ENCODE data around the gene TBX15.
"Not testable (repeated sequence)": the region's sequence is repeated elsewhere in the genome, so short reads cannot be mapped to it uniquely, and the experiment has no call there.

TBX15 gene

DNA sequence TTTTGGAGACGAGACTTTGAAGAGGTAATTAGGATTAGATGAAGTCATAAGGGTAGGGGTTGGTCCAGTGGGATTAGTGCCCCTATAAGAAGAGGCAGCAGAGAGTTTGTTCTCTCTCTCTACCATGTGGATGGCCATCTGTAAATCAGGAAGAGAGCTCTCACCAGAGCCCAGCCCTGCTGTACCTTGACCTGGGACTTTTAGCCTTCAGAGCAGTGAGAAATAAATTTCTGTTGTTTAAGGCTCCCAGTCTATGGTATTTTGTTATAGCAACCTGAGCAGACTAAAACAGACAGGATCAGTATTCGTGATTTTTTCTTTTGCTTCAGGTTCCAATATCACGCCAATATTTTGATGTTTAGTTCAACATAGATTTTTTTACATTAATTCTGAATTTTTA, 30.0 kb downstream of the TBX15 start:
- no peak for DNase-seq

DNA sequence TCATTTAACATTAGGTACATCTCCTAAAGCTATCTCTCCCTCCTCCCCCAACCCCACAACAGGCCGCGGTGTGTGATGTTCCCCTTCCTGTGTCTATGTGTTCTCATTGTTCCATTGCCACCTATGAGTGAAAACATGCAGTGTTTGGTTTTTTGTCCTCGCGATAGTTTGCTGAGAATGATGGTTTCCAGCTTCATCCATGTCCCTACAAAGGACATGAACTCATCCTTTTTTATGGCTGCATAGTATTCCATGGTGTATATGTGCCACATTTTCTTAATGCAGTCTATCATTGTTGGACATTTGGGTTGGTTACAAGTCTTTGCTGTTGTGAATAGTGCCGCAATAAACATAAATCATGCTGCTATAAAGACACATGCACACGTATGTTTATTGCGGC, 30.6 kb downstream of the TBX15 start:
- DNase-seq, result not testable (repeated sequence)

DNA sequence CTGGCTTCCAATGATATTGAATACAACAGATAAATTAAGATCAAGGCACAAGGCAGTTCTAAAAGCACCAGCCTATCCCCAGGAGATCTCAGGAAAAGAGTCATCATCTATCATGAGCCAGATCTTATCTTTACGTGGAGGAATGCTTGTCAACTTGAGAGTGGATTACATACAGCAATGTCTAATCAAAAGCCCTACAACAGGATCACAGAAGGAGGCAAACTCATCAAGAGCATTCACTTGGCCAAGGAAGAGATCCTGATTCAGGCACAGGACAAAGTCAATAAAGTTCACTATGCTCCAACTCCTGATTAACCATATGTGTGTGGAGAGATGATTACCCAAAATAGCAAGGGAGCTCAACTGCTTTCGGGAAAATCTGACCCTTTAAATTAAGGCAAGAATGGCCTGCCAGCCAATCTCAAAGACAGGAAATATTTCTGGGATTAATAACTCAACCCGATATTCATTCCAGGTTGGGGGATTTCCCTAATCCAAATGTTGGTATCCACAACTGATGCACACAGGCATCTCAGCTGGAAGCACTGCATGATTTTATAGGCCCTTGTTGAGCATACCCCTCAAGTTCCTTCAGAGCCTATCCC, 33.7 kb downstream of the TBX15 start:
- no peak for DNase-seq

DNA sequence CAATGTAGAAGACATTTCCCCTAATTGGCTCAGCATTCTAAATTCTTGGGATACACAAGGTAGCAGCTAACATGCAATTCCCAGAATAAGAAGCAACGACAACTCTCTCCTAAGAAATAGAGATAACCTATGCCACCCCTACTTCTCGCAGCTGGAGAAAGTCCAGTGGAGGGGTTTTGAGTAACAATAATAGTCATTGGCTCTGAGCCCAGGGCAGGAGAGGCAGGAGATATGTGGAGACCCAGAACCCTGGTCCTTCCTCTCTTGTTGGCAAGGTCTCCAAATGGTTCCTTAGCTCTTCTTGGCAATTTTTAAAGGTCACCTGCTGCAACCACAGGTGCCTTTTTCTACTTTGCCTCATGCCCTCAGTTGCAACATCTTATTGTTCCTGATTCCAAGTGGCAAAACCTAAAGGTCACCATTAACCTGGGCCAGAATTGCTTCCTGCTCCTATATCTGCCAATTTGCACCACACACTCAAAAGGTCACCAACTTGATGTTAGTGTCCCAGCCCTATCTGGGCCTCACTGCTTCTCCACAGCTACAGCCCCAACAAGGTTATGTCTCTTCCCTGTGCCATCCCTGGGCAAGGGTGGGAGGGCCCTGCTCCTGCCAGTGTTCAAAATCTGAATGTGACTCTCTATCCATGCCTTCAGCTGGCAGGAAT, 36.7 kb downstream of the TBX15 start:
- DNase-seq, result no peak

DNA sequence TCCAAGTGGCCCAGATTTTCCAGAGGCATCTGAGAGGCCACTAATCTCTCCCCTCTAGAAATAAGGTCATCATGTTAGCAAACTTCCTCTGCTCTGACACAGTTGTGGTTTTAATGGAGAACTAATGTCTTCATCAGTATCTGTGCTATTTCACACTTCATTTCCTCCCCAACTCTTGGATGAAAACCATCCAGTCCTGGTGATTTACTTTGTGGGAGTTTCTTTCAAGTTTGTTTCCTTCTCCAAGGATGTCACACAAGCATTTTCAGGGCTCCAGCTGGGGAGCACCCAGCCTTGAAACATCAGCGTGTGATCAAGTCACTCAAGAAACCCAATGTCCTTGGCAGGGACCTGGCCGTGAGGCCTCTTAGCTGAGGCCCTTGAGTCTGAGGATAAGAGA, 38.8 kb downstream of the TBX15 start:
- peak; percentile 34 for DNase-seq

DNA sequence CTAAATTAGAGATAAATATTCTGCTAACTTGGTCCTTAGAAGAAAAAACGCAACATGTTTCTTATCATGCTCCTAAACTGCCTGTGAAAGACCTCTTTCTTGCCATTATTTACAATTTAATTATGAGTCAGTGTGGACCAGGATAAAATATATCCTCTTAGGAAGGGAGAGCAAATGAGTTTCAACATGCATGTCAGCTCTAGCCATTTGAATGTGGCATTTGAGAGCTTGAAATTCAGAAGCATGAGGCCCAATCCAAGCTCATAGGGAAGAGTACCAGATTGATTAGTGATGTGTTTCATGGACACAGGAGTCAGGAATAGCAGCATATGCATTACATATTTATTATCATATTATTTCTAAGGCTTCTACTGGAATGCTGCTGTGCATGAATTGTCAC, 39.3 kb downstream of the TBX15 start:
- no peak for DNase-seq

DNA sequence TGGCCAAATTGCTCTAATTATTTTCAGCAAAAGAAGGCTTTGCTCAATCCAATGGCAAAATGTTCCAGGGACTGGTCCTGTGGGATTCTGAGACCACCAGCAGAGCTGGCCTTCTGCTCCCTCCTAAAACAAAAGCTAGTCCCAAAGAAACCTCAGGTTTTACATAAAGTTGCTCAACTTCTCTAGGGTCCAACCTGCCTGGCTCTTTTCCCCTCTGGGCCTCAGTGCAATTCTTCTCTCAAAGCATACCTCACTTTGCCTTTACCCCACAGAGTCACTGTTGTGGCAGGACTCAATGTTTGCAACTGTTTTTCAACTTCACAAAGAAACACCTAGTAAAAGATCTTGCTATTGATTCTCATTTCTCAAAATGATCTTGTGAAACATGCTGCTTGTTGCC, 39.8 kb downstream of the TBX15 start:
- no peak for DNase-seq

DNA sequence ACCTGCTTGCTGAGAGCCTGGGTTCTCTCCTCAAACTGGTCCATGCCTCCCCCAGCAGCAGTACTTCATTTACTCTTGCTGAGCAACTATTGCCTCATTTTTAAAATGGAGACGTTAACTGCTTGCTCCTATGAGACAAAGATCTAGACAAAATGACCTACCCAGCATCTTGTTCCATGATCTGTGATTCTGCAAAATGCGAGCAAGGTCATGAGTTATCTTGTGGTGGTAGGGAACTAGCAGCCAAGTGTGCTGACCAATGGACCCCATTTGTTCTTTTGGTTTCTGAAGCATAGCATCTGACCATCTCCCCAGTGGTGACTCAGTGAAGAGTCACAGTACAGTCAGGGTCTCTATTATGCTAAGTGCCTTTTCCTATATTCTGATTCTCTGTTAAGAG, 40.4 kb downstream of the TBX15 start:
- DNase-seq, result no peak

DNA sequence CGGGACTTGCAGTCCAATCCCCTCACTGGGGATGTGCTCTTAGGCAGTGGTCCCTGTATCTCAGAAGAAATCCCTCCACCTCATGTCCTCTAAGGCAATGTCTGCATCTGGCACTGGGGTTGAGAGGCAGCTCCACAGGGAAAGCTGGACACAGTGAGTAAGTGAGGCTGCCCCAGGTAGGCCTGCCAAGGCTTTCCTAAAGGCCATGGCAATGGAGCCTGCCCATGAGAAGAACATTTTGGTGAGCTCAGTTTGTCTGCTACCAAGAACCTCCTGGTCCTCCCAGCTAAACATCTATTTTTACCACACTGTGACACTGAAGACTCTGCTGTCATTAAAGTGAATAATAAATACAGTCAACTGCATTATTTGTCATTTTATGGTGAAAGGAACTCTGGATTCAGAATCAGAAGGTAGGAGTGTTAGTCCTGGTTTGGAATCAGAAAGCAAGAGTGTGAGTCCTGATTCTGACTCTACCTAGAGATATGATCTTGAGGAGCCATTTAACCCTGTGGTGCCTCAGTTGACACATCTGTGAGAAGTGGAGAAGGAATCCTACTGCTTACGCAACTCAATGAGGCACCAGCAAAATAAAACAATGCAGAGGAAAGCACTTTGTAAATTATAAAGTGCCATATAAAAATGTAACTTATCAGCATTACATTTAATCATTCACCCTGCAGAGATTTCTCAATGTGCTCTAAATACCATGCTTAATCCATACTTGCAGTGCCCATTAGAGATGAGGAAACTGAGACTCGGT, 41.0 kb downstream of the TBX15 start:
- DNase-seq, result no peak

DNA sequence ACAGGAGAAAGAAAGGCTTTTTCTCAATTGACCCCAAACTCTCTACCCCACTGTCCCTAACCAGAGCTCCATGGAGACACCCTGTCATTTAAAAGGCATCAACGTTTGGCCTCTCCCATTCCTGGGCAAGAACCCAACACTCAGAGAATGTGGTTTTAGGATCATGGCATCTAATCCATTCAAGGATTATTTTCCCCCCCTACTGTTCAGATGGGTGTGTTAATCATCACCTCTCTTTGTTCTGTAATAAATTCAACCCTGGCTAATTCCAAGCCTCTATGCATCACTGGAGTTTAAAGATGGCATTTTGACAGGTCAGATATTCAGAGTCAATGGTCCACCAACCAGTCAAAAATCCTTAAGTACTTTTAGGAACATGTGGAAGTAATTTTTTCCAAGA, 42.7 kb downstream of the TBX15 start:
- DNase-seq, result no peak

DNA sequence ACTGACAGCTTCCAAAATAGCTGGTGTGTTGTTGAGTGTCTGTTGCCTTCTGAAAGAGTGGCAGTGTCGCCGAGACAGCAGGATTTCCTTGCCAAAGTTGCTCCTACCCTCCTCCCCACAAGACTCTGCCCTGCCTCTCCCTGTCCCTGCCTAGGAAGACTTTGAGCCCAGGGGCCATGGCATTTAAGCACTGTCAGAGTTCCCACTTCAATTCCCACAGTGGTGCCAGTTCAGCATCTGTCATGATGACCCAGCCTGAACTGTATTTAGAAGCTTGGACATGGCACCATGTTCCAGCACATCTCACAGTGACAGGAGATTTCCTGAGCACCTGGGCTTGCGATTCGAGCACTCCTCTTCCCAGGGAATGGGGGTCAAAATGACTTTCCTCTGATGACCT, 43.6 kb downstream of the TBX15 start:
- no peak for DNase-seq

DNA sequence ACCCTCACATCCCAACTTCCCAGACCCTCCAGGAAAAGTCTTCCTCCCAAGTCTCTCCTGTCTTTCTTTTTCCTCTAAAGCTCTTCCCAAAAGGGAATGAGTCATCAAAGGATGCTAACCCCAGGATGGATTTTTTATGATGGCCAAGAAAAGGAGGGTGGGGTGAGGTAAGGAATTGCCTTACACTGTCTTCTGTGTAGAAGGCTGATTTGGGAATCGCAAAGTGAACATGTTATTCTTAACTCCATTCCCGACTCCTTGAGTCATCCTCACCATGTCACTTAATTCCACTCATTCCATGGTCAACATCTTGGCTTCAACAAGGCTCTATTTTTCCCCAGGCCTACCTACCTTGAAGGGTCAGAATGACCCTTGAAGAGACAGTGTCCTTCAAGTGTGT, 44.0 kb downstream of the TBX15 start:
- DNase-seq, result no peak

DNA sequence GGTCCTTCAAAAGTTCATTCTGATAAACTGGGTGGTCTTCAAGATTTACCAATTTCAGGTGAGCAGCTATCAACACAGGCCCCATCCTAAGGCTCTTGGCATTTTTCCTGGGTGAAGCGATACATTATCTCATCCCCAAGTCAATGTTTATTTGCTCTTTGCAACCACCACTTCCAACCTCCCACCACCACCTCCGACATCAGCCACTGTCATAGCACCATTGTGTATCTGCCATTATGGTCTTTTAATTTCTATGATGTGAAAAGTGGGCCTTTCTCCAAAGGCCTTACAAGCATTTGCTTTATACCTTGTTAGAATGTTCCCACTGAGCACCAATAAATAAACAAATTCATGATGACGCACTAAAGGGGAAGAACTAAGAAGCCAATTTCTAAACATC, 47.2 kb downstream of the TBX15 start:
- no peak for DNase-seq

DNA sequence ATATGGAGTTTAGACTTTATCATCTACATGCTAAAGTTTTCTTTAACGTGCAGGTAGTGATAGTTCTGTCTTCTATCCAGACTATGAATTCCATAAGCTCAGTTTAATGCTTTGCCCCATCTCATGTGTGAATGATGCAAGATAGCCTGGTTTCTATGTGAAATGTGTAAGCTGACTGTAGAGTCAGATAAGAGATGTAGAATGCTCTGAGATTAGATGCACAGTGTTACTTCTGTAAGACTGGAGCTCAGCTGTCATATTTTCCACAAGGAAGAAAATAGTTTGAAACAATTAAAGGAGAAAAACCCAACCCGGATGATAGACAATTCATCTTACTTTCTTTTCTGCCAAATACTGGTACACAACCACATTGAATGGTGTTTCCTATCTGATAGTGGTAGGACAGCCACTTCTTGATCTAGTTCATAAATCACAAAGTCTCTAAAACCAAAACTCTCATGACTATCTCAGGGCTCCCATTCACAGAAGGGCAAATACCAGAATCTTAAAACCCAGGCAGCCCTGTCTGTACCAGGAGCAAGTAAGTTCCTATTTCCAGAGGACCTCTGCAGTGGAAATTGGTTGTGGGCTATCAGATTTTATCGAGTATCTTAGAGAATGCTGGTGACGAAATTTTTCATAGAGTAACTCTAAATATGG, 50.6 kb downstream of the TBX15 start:
- DNase-seq, result peak; percentile 76

DNA sequence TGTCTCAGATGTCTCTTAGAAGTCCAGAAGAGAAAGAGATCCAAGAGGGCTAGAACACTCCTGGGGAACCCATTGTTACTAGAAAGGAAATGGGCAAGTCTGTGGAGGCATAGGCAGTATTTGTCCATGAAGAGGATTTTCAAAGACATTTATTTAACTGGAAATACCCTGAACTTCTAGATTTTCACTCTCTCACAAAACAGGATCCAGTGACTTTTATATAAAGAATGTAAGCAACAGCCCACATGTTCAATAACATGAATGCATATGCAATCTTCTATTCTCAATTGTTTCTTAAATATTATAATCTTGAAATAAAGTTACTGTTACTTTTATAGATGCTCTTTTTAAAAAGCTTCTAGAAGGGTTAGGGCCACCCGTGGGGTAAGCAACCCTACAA, 53.4 kb downstream of the TBX15 start:
- DNase-seq, result no peak

DNA sequence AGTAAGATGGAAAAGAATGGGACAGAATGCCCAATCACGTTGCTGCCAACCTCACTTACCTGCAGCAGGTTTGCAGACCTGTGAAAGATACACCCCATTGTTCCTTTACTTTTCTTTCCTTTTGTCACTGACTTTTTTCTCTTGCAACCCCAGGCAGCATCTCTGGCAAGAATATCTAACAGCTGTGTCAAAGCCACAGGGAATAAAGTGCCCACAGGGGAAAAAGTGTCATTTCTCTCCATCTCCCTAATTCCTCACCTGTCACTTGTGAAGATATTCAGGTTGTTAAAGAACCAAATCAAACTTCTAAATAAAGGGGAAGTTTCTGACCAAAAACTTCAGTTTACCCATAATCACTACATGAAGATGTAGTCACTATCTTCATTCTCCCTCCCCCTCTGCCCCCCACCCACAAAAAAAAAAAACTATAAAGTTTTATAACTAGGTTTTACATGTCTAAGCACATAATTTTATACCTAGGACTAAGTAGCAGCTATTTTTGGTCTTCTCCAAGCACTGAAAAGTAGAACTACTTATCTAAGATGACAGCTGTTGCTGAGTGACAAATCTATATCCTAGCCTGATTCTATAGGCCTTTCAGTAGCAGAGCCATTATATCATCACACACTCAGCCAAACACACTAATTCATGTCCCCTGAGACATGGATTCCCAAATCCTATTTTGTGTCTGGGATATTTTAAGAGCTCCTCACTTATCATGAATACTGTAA, 54.9 kb downstream of the TBX15 start:
- peak; percentile 15 for DNase-seq

DNA sequence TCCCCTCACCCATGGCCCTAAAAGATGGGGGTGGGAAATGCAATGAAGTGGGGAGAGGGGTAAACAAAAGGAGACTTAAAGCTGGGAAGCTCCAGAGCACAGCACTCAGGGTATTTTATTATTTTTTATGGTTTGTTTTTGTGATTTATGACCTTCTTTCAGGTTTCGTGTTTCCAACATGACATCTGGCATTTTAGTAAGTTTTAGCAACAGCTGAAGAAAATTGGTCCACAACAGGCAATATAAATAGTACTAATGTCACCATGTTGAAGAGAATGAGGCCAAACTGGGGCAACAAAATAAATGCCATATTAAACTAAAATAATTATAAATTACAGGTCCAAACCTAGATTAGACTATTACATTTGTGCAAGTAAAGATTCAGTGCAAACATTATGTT, 56.3 kb downstream of the TBX15 start:
- DNase-seq, result no peak

DNA sequence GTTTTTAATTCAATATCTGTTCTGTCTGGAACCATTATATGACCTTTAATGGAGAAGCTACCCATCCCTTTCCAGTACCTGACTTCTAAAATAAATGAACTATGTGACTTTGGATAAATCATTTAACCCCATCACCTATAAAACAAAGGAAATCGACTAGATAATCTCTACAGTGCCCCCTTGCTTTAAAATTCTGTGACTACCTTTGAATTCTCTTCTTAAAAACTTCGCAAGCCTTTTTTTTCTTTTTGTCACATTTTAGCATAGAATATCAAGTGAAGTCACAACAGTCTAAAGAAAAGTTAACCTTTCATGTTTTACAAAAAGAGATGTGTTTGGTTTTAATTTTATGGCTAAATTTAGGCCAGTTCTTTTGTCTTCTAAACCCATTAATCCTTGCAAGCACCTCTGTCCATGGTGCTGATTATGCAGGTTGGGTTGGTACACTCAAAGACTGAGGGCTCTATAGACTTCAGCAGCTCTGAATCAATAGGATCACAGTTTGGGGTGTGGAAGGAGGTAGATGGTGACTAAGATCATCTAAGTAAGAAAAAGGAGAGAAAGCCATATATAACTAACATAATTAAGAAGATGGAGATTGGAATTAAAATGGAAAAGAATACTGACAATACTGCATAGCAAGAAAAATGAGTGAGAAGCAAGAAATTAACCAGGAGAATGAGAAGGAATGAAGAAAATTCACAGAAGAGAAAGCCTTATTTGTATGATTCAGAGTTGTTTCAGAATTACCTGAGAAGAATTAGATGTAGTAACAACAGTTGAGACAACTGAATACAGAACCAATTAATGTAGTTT, 59.2 kb downstream of the TBX15 start:
- peak; percentile 68 for DNase-seq

DNA sequence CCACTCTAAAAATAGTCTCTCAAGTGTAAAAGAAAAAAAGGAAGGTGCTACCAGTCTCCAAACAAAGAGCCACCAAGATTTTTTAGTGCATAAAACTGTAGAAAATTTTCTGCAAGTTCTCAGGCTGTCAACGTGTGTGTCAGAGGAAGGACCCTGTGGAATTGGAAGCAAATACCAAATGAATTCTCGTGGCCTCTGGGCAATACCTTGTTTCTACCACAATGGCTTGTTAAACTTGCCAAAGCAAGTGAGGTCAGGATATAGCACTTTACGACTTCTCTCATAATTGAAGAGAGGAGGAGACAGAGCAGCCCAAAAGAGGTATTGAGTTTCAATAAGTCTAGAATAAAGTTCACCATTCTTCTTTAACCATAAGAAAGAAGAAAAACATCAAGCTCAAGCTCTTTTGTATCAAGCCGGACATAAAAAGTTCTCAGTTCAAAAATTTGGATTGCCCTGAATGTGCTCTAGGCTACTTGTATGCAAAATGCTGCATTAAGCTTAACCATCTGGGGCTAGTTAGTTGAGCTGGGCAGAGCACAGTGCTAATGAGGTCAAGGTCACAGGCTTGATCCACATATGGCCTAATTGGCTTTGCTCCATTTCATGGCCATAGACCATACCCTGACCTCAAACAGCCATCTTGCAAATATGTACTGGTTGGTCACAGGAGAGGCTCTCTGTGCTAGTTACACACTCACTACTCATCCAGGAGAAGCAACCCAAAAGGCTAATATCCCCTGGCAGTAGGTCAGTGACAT, 60.5 kb downstream of the TBX15 start:
- DNase-seq, result no peak

DNA sequence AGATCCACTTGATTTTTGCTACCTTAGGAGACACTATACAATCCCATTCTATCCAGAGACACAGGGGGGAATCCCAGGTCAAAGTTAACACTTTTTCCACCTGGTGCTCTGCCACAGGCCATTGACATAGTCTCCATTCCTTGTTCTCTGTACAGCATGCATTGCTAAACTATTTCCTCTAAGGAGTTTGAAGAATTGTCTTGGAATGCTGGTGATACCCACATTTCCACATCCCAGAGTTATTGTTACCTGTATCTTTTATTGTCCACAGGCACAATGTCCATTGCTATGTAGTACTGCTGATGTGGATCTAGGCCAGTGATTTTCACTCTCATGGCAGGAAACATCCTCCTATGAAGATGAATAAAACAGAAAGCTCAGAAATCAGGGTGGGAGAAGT, 61.9 kb downstream of the TBX15 start:
- DNase-seq, result no peak

DNA sequence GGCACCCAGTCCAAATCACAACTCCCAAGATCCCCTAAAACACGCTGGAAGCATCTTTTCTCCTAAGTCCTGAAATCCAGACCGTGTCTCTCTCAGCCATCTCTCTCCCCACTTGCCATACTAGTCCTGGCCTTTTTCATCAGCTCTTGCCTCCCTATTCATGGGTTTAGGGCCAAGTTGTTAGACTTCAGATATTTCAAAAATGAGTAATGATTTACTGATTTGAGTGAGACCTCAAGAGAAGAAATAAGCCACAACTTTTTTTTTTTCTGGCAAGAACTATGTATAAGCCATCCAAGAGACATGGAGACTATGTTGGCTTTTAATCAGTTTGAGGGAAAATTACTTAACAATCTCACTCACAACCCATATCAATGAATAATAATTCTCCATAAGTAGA, 62.5 kb downstream of the TBX15 start:
- no peak for DNase-seq

DNA sequence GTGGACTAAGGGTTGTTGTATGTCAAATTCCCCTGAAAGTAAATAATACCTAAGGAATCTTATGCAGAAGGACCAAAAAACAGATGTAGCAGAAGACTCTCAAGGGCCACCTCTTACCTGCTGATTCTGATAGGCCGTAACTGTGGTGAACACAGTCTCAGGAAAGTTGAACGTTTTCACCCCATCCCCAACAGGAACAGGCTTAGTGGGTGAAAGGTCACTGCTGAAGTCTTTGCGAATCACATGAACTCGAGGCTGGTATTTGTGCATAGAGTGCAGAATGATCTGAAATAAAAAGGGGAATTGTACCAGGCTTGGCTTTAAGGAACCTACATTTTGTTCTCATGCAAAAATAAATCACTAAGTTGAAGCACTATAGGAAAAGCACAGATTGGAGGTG, 64.8 kb downstream of the TBX15 start:
- DNase-seq, result no peak

Measured in OCI-M1 (cell line).